IMR-90 (cell line): ENCODE data around the gene ZFP36L2. TPM values are rescaled to one million over a fixed set of nuclear protein-coding genes. Genes with fewer than 3 reads are reported as not detected.

Experiments
- ATAC-seq: fragments of 200-7000 bp; cut with Tn5 transposase; 2 replicates; pipeline ENCODE4 v1.9.1; 2020; ENCODE audit warnings: low read depth, mild to moderate bottlenecking, moderate library complexity
- BruUV-seq: library from RNA; stranded (reverse); fragments of 400-500 nt; replicated peaks from 2 replicates; lab custom pipeline; 2021; lab: Mats Ljungman, UMichigan
- CTCF ChIA-PET: fragments of 300-600 bp; formaldehyde crosslinking; extraction: SDS; loops from one replicate; lab custom pipeline; 2021; ENCODE audit warnings: antibody characterized with exemption; lab: Yijun Ruan, JAX
- POLR2A ChIA-PET: fragments of 300-600 bp; sonication (Branson Sonifier 250); formaldehyde crosslinking; loops from one replicate; lab custom pipeline; 2022; ENCODE audit warnings: antibody characterized with exemption; ENCODE audit not compliant: unreplicated experiment; lab: Charles Lee
- DNase-seq: peaks from one replicate; pipeline ENCODE4 v3.0.0; 2013
- H2AFZ ChIP-seq: replicated peaks from 2 replicates; pipeline ENCODE3; 2013; ENCODE audit warnings: low read length, mild to moderate bottlenecking; ENCODE audit not compliant: poor library complexity
- H2AK5ac ChIP-seq: 2 replicates; pipeline ENCODE4 v1.6.1; 2013; ENCODE audit warnings: low read depth, low read length, inconsistent platforms
- H2AK9ac ChIP-seq: replicated peaks from 2 replicates; pipeline ENCODE3; 2013; ENCODE audit warnings: mild to moderate bottlenecking, low read depth, low read length, moderate library complexity; ENCODE audit not compliant: poor library complexity
- H2BK120ac ChIP-seq: 2 replicates; pipeline ENCODE4 v1.6.1; 2013; ENCODE audit warnings: low read depth, low read length, inconsistent platforms
- H2BK15ac ChIP-seq: 3 replicates; pipeline ENCODE4 v1.6.1; 2013; ENCODE audit warnings: low read depth, low read length, inconsistent platforms
- H2BK20ac ChIP-seq: 2 replicates; pipeline ENCODE4 v1.6.1; 2013; ENCODE audit warnings: low read depth, mild to moderate bottlenecking, inconsistent platforms, low read length, moderate library complexity
- H2BK5ac ChIP-seq: 2 replicates; pipeline ENCODE4 v1.6.1; 2013; ENCODE audit warnings: mild to moderate bottlenecking, low read depth, low read length, inconsistent platforms; ENCODE audit not compliant: poor library complexity, severe bottlenecking
- H3K14ac ChIP-seq: replicated peaks from 2 replicates; pipeline ENCODE4 v1.6.1; 2013; ENCODE audit warnings: low read depth, low read length, inconsistent platforms
- H3K18ac ChIP-seq: 2 replicates; pipeline ENCODE4 v1.6.1; 2013; ENCODE audit warnings: low read depth, low read length, control low read depth
- H3K23ac ChIP-seq: 2 replicates; pipeline ENCODE4 v1.6.1; 2013; ENCODE audit warnings: low read depth, low read length, inconsistent platforms
- H3K27ac ChIP-seq: 2 replicates; pipeline ENCODE4 v1.5.1; 2013; ENCODE audit warnings: mild to moderate bottlenecking, control low read depth, low read length; ENCODE audit not compliant: insufficient read depth
- H3K27me3 ChIP-seq: 2 replicates; pipeline ENCODE4 v1.6.1; 2013; ENCODE audit warnings: low read length; ENCODE audit not compliant: control insufficient read depth, insufficient read depth
- H3K36me3 ChIP-seq: 2 replicates; pipeline ENCODE4 v1.6.1; 2013; ENCODE audit warnings: low read length, mixed read lengths; ENCODE audit not compliant: control insufficient read depth, insufficient read depth
- H3K4ac ChIP-seq: 2 replicates; pipeline ENCODE4 v1.6.1; 2013; ENCODE audit warnings: low read depth, low read length, inconsistent platforms
- H3K4me1 ChIP-seq: 2 replicates; pipeline ENCODE4 v1.6.1; 2013; ENCODE audit warnings: low read length, mixed read lengths; ENCODE audit not compliant: control insufficient read depth, insufficient read depth
- H3K4me2 ChIP-seq: 2 replicates; pipeline ENCODE4 v1.6.1; 2013; ENCODE audit warnings: low read depth, mild to moderate bottlenecking, control low read depth, low read length, moderate library complexity
- H3K4me3 ChIP-seq: 2 replicates; pipeline ENCODE4 v1.5.1; 2013; ENCODE audit warnings: low read depth, mild to moderate bottlenecking, control low read depth, low read length, moderate library complexity; ENCODE audit not compliant: insufficient read depth
- H3K56ac ChIP-seq: 2 replicates; pipeline ENCODE4 v1.6.1; 2013; ENCODE audit warnings: low read length, inconsistent platforms; ENCODE audit not compliant: insufficient read depth; ENCODE audit errors: extremely low read depth
- H3K79me1 ChIP-seq, 2 experiments: 2 replicates each; pipeline ENCODE4 v1.6.1; 2013; ENCODE audit warnings: low read length in 2 of 2, inconsistent platforms in 1 of 2, low read depth in 1 of 2
- H3K9ac ChIP-seq: 2 replicates; pipeline ENCODE4 v1.6.1; 2013; ENCODE audit warnings: low read depth, low read length, control low read depth
- H3K9me1 ChIP-seq: 2 replicates; pipeline ENCODE4 v1.6.1; 2013; ENCODE audit warnings: low read length, inconsistent platforms; ENCODE audit not compliant: insufficient read depth
- H3K9me3 ChIP-seq: 2 replicates; pipeline ENCODE4 v1.6.1; 2013; ENCODE audit warnings: low read length; ENCODE audit not compliant: control insufficient read depth, insufficient read depth
- H4K20me1 ChIP-seq: 2 replicates; pipeline ENCODE4 v1.6.1; 2013; ENCODE audit warnings: low read length, inconsistent platforms; ENCODE audit not compliant: insufficient read depth
- H4K5ac ChIP-seq: 2 replicates; pipeline ENCODE4 v1.6.1; 2013; ENCODE audit warnings: mild to moderate bottlenecking, low read depth, low read length, control low read depth
- H4K8ac ChIP-seq, 2 experiments: 2 replicates each; pipeline ENCODE4 v1.6.1; 2013; ENCODE audit warnings: low read depth in 2 of 2, low read length in 2 of 2, control low read depth in 1 of 2, inconsistent platforms in 1 of 2
- H4K91ac ChIP-seq: 2 replicates; pipeline ENCODE4 v1.6.1; 2013; ENCODE audit warnings: low read depth, low read length, inconsistent platforms; ENCODE audit not compliant: insufficient read depth
- BHLHE40 ChIP-seq: fragments of 150-350 bp; IDR thresholded peaks from 2 replicates; pipeline ENCODE4 v1.6.1; 2016; ENCODE audit warnings: mild to moderate bottlenecking, low read depth, low read length
- CEBPB ChIP-seq: IDR thresholded peaks from 2 replicates; pipeline ENCODE4 v1.6.1; 2012; ENCODE audit warnings: low read depth, low read length, improper control_type of control experiment
- CHD1 ChIP-seq: IDR thresholded peaks from 2 replicates; pipeline ENCODE4 v1.6.1; 2012; ENCODE audit warnings: low read depth, low read length, improper control_type of control experiment
- FOS ChIP-seq: fragments of 150-350 bp; IDR thresholded peaks from 2 replicates; pipeline ENCODE4 v1.6.1; 2016; ENCODE audit warnings: low read depth, low read length
- MAFK ChIP-seq: IDR thresholded peaks from 2 replicates; pipeline ENCODE4 v1.6.1; 2012; ENCODE audit warnings: low read depth, low read length, improper control_type of control experiment
- MXI1 ChIP-seq: IDR thresholded peaks from 2 replicates; pipeline ENCODE4 v1.6.1; 2012; ENCODE audit warnings: low read depth, mild to moderate bottlenecking, low read length, moderate library complexity, borderline replicate concordance
- NFE2L2 ChIP-seq: fragments of 150-350 bp; IDR thresholded peaks from 2 replicates; pipeline ENCODE4 v1.6.1; 2016; ENCODE audit warnings: low read depth, mild to moderate bottlenecking, low read length
- RCOR1 ChIP-seq: IDR thresholded peaks from 2 replicates; pipeline ENCODE4 v1.6.1; 2012; ENCODE audit warnings: mild to moderate bottlenecking, low read length, improper control_type of control experiment; ENCODE audit not compliant: insufficient replicate concordance
- RFX5 ChIP-seq: IDR thresholded peaks from 2 replicates; pipeline ENCODE4 v1.8.0; 2012; ENCODE audit warnings: low read depth, mild to moderate bottlenecking, low read length, moderate library complexity
- WGBS, 2 experiments: methylation state at CpG; one replicate each; pipeline versions ENCODE4 v1.1.5 to v1.1.7; 2013; ENCODE audit warnings: missing lambda C conversion rate in 2 of 2; ENCODE audit not compliant: insufficient read length in 1 of 2; ENCODE audit errors: extremely low coverage in 2 of 2; 5-methylcytosine and 5-hydroxymethylcytosine counted together
- dilution Hi-C: fragments of 300-500 bp; cut with HindIII; formaldehyde crosslinking; loops from one replicate; pipeline ENCODE4 v1.14.3; 2018; ENCODE audit warnings: low sequenced_read_pairs; ENCODE audit not compliant: unreplicated experiment
- in situ Hi-C: fragments of 300-500 bp; cut with MboI; formaldehyde crosslinking; loops from 3 replicates; pipeline ENCODE4 v1.14.3; 2019; ENCODE audit warnings: low sequenced_read_pairs, inconsistent platforms, mixed read lengths
- intact Hi-C: fragments of 100-400 bp; cut with micrococcal nuclease; formaldehyde crosslinking; loops from 2 replicates; pipeline ENCODE4 v1.10.0; 2022
- polyA plus RNA-seq, 3 experiments: library from polyadenylated mRNA; depleted of rRNA; stranded (reverse); fragments of >200 nt; gene quantifications; 2 replicates each; pipeline ENCODE4 v1.2.3, GENCODE V29; 2012; ENCODE audit warnings: low replicate concordance in 1 of 3
- total RNA-seq: library from RNA; depleted of rRNA; stranded (reverse); fragments of >200 nt; gene quantifications from 2 replicates; pipeline ENCODE4 v1.2.3, GENCODE V29; 2012
- TF ChIP-seq, protein P1 (sequence below): fragments of 150-350 bp; IDR thresholded peaks from 2 replicates; pipeline ENCODE4 v1.6.1; 2017; ENCODE audit warnings: mild to moderate bottlenecking, antibody characterized with exemption, low read length, low read depth
- TF ChIP-seq, protein P2 (sequence below): conservative IDR thresholded peaks from 2 replicates; pipeline ENCODE4 v1.5.1; 2012; ENCODE audit warnings: mild to moderate bottlenecking, low read depth, low read length, improper control_type of control experiment
- TF ChIP-seq, protein P3 (sequence below): fragments of 150-350 bp; IDR thresholded peaks from 2 replicates; pipeline ENCODE4 v1.6.1; 2016; ENCODE audit warnings: low read depth, mild to moderate bottlenecking, low read length, moderate library complexity, borderline replicate concordance

Gene ZFP36L2
- total and polyA plus RNA-seq, 2 of the 4 experiments (the other 2 are of a cell fraction): 1.8 to 20.1 TPM

DNA sequence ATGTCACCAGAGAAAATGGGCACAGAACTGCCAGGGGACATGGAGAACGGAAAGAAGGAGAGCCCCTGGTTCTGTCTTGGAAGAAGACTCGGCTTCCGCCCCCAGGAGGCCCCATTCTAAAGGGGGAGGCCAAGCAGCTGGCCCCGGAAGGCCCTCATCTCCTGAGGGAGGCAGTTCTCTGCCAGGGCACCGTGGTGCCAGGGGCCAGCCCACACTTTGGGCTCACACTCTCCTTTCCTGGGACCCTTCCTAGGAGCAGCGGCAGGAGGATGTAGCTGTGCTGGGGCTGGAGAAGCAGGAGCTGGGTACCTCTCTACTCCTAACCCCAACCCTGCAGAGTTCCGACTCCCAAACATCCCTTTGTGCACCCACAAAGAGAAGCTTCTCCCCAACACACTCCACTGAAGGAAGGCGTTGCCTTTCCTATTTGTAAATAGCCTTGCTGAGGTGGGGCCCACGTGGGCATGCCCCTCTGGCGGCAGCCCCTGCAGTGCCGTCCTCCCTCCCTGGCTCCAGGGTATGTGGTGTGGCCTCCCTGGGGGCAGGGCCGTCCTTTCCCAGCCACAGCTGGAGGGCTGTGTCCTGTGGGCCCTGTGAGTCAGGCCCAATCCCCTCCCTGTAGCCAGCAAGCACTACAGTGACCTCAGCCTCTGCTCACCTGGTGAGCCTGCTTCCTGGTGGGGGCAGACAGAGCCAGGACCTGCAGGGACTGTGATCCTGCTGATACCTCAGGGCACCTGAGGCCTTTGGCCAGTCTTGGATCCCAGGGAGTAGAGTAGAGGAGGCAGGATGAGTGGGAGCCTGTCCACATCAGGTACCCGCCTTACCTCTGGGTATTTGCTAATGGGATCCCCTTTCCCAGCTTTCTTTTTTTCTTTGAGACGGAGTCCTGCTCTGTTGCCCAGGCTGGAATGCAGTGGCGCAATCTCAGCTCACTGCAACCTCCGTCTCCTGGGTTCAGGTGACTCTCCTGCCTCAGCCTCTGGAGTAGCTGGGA lies 26.6 kb downstream of the ZFP36L2 start (continued):
- TF ChIP-seq BHLHE40: no peak

DNA sequence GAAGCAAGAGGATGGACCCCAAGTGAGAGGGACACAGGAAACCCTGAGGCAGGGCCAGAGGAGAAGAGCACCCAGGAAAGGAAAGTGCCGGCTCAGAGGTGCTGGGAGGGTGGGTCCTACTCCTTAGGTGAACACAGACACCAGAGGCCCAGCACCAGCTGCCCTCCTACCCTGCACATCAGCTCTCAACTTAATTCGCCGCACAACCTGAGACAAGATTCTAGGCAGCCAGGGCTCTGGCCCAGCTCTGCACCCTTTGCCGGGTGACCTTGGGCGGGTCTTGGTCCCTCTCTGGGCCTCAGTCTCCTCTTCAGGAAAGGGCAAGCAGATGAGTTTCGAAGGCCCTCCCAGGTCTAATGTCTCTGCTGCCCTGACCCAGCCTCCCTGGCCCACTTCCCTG lies 28.1 kb downstream of the ZFP36L2 start:
- Histone ChIP-seq H2AK9ac (peak overlapping the region; percentile 42), H3K9ac (no peak overlapping the region), H2BK120ac (no peak overlapping the region), H3K27ac (no peak overlapping the region), H3K9me1 (no peaks in the 10 kb centered on the region; the same call in 1 of the 2 replicates), H3K27me3 (no peaks in the 10 kb centered on the region), H2BK5ac (no peak overlapping the region), H2BK20ac (no peak overlapping the region), H3K4me2 (no peak overlapping the region), H3K79me1 (no peaks in the 10 kb centered on the region), H2AK5ac (no peak overlapping the region), H3K18ac (no peak overlapping the region), H3K9me3 (no peaks in the 10 kb centered on the region), H3K56ac (no peak overlapping the region), H4K5ac (no peak overlapping the region), H4K20me1 (no peaks in the 10 kb centered on the region), H3K14ac (no peak overlapping the region), H3K36me3 (no peaks in the 10 kb centered on the region), H3K4ac (no peak overlapping the region), H4K91ac (no peak overlapping the region), H3K23ac (no peak overlapping the region), H2BK15ac (no peak overlapping the region), H3K4me1 (no peaks in the 10 kb centered on the region; the same call in 1 of the 2 replicates), H4K8ac (no peak overlapping the region), H2AFZ (no peak overlapping the region), H3K4me3 (no peak overlapping the region)
- dilution Hi-C loops (no loop called here), intact Hi-C loops (no loop called here), in situ Hi-C loops (no loop called here)
- BruUV-seq: no TSS peak
- ATAC-seq: no peak
- WGBS, 2 experiments: 94% methylated on average over 5 of the region's 6 CpGs; no CpG with 5 or more reads in 1 of the 2 experiments
- no peak for DNase-seq
- CTCF ChIA-PET: no interaction called here
- POLR2A ChIA-PET: no interaction called here
- TF ChIP-seq MAFK (no peak), RFX5 (no peak), RCOR1 (no peak), MXI1 (no peak), CEBPB (no peak), NFE2L2 (no peak), CHD1 (no peak), FOS (no peak)
- TF ChIP-seq, protein P1, sequence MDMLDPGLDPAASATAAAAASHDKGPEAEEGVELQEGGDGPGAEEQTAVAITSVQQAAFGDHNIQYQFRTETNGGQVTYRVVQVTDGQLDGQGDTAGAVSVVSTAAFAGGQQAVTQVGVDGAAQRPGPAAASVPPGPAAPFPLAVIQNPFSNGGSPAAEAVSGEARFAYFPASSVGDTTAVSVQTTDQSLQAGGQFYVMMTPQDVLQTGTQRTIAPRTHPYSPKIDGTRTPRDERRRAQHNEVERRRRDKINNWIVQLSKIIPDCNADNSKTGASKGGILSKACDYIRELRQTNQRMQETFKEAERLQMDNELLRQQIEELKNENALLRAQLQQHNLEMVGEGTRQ: no peak
- TF ChIP-seq, protein P2, sequence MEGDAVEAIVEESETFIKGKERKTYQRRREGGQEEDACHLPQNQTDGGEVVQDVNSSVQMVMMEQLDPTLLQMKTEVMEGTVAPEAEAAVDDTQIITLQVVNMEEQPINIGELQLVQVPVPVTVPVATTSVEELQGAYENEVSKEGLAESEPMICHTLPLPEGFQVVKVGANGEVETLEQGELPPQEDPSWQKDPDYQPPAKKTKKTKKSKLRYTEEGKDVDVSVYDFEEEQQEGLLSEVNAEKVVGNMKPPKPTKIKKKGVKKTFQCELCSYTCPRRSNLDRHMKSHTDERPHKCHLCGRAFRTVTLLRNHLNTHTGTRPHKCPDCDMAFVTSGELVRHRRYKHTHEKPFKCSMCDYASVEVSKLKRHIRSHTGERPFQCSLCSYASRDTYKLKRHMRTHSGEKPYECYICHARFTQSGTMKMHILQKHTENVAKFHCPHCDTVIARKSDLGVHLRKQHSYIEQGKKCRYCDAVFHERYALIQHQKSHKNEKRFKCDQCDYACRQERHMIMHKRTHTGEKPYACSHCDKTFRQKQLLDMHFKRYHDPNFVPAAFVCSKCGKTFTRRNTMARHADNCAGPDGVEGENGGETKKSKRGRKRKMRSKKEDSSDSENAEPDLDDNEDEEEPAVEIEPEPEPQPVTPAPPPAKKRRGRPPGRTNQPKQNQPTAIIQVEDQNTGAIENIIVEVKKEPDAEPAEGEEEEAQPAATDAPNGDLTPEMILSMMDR: no peak
- TF ChIP-seq, protein P3, sequence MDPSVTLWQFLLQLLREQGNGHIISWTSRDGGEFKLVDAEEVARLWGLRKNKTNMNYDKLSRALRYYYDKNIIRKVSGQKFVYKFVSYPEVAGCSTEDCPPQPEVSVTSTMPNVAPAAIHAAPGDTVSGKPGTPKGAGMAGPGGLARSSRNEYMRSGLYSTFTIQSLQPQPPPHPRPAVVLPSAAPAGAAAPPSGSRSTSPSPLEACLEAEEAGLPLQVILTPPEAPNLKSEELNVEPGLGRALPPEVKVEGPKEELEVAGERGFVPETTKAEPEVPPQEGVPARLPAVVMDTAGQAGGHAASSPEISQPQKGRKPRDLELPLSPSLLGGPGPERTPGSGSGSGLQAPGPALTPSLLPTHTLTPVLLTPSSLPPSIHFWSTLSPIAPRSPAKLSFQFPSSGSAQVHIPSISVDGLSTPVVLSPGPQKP: no peak
